GM21528 (cell line): ENCODE data around the gene CNPY1.
"Not testable (repeated sequence)": the region's sequence is repeated elsewhere in the genome, so short reads cannot be mapped to it uniquely, and the experiment has no call there.

Experiments used
- ATAC-seq: cut with Tn5 transposase; IDR thresholded peaks from one replicate; pipeline ENCODE4 v1.9.1; 2021; ENCODE audit warnings: mild to moderate bottlenecking, moderate library complexity; ENCODE audit not compliant: unreplicated experiment, low FRiP score

The CNPY1 gene

GRCh38 chr7:155546449-155546848 lies at the start of gene CNPY1:
CNPY1 (minus strand) TSS chr7:155546559; CDS start chr7:155545929, 630 bp downstream.
- not testable (repeated sequence) for ATAC-seq

GRCh38 chr7:155594961-155595366 lies 48.6 kb upstream of the CNPY1 start:
- ATAC-seq = no peak

- no peak for ATAC-seq
Observed at GRCh38 chr7:155594163-155594732, 47.9 kb upstream of the CNPY1 start.

DNA sequence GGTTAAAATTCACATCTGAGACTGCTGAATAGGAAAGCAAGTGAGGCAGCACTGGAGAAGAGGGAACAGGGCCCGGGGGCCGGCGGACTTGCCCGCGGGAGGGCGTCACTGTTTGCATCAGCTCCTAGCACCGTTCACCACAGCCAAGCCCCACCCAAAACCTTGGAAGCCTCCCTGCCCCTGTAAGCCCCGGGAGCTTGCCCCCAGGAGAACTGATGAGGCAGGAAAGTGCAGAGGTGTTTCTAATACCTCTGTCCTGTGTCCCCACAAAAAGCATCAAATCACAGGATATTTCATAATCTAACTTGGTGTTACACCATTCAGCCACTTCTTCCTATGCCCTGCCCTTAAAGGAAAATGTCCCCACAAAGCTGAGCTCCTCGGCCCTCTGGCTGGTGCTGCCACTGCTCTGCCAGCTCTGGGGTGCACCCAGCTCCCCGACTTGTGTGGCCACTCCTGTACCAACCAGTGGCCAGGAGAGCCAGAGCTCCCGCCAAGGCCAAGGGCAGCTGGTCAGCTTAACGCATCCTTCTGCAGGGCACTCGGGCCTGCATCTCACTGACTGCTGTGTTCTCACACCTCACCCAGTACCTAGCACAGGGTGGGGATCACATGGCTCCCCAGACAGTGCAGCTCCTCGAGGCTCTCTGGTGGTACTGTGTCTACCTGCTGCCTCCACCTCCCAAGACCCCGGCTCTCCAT lies 47.3 kb upstream of the CNPY1 start:
- ATAC-seq = no peak

DNA sequence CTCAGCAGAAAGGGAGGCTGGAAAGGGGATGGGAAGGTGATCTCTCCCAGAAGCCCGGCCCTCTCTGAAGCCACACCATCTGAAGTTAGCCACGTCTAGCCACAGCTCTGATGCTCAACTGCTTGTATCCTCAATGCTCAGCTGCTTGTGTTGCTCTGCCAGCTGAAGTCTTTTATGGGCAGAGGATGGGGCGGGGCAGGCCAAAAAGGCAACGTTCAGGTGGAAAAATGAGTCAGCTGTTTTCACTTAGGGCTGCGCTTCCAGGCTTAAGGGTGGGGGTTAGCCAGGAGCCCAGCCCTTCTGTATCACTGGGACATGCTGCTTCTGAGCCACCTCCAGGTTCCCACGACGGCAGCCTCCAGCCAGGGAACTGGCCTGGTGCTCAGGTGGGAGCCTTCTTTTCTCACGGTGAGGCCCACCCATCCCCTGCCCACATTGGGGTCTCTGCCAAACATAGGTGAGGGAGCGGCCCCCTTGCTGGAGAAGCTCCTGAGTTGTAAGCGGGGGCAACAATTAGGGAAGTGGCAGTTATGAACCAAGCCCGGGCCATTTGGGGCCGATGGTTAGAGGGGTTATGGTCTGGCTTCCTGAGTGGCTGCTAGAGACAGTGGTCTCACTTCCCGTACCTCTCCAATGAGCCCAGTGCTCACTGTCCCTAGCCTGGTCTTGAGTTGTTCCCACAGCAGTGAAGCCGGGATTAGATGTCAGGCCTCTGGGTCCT lies 44.9 kb upstream of the CNPY1 start:
- no peak for ATAC-seq

DNA sequence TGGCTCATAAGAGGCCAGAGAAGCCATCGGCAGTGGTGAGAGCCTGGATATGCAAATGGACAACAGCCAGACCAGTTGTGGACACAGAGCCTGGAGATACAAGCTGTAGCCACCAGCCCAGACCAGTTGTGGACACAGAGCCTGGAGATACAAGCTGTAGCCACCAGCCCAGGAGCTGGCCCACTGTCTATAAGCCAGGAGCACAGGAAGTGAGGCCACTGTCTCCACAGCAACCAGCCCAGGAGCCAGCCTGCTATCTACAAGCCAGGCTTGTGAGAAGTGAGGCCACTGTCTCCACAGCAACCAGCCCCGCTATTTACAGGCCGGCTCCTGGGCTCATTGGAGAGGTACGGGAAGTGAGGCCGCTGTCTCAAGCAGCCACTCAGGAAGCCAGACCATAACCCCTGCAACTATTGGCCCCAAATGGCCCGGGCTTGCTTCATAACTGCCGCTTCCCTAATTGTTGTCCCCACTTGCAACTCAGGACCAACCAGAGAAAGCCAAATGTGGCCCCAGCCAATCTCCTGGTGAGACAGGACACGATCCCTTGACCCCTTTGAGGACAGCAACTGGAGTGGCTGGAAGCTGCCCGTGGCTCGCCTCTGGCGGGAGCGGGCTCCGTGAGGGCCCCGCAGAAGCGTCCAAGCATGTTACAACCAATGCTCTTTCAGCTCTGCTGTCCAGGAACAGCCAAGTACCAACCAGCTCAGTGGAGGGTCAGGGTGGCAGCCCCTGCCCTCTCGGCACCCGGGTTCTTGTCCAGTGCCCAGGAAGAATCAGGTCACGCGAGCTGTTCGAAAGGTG lies 44.1 kb upstream of the CNPY1 start:
- ATAC-seq = no peak

DNA sequence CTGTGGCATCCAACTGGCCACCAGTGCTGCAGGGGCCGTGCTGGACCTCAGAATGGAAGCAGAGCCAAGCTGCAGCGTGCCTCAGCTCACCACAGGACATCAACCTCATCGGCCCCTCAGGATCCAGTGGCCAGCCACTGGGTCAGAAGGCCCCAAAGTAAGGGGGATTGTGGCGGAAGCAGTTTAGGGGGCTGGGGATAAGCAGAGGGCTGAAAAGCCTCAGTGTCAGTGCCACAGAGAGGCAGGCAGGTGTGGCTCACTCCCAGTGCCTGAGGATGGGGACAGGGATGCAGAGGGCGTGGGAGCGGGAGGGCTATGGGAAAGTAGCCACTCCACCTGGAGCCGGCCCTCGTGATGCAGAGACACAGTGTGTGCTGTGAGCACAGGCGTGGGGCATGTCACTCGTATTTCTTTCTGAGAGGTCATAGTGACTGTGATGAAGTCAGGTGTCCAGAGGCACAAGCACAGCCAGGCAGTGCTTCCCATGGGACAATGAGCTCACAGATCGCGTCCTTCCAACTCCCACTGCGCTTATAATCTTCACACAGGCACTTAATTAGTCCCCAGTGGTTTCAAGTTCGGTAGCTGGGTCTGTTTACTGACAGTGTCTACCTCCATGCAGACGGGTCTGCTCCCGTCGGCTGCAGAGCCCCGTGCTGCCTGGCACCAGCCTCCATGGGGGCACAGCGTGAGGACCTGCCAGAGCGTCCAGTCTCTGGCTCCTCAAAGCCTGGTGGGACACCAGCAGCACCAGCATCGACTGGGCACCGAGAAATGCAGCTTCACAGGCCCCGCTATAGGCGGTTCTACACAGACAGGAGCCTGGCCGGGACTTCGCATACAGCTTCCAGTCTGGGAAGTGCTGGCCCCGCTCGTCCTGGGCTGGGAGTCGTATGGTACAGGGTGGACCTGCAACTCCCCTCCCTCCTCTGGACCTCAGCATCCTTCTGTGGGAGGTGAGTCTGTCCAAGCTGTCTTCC lies 42.9 kb upstream of the CNPY1 start:
- no peak for ATAC-seq

GRCh38 chr7:155588468-155588998 lies 42.2 kb upstream of the CNPY1 start:
- ATAC-seq = no peak

- no peak for ATAC-seq
Observed at GRCh38 chr7:155587486-155587885, 41.1 kb upstream of the CNPY1 start.

DNA sequence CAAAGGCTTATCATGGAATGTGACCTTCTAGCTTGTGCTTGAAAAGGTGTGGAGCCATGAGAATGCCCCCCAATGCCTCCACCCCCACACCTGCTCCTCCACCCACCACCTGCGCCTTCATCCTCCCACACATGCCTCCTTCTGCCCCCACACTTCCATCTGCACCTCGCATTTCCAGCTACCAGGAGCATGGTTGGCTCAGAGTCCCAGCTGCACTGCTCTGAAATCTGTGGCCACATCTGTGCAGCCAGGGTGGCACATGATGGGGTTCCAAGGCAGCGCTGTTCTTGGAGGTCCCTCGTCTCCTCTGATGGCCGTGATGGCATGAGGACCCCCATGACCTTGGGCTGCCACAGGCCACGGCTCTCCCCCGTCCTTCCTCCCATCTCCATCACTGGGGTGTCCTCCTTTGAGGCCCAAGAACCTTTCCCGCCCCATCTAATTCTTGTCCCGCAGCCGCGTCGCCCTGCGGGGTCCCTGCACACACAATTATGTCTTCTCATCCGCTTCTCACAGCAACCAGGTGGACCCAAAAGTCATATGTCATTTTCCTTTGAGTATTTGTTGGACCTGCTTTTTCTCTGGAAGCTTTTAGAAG lies 40.6 kb upstream of the CNPY1 start:
- no peak for ATAC-seq

GRCh38 chr7:155585951-155586350 lies 39.6 kb upstream of the CNPY1 start:
- ATAC-seq = no peak

GRCh38 chr7:155585532-155585895 lies 39.2 kb upstream of the CNPY1 start:
- no peak for ATAC-seq

- ATAC-seq = no peak
Observed at GRCh38 chr7:155584763-155585531, 38.6 kb upstream of the CNPY1 start.

DNA sequence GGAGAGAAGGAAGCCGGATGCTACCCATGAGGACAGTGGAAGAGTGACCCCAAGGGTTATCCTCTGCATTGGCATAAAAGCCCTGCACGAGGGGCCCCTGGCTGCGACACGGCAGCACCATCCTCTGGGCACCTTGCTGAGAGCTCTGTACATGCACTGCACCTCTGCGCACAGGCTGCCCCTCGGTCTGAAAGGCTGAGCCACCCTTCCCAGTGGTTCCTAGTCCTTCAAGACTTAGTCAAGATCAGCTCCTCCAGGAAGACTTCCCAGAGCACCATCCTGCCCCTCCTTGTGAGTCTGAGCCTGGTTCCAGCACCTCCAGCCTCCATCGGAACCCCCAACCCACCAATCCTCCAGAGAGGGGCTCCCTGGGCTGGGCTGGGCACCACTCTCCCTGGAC lies 37.9 kb upstream of the CNPY1 start:
- ATAC-seq = no peak

DNA sequence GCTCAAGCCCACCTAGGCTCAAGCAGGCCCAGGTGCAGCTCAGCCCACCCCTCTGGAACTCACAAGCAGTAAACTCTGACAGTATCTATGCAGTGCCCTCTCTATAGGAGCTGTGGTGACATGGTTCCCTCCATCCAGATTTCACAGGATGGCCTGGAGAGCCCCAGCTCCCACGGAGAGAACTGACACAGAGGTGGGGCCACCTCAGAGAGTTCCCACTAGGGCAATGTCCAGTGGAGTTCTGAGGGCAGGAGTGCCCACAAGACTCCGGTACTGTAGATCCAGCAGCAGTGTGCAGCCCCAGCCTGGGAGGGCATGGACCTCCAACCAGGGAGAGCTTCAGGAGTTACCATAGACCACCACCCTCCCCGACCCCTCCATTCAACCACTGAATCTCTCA lies 37.3 kb upstream of the CNPY1 start:
- no peak for ATAC-seq

GRCh38 chr7:155581954-155582353 lies 35.6 kb upstream of the CNPY1 start:
- ATAC-seq = no peak

GRCh38 chr7:155581107-155581830 lies 34.9 kb upstream of the CNPY1 start:
- no peak for ATAC-seq

GRCh38 chr7:155580367-155580766 lies 34.0 kb upstream of the CNPY1 start:
- no peak for ATAC-seq
